ENCODE measurements around the gene ANXA11. TPM values are rescaled to one million over a fixed set of nuclear protein-coding genes. Genes with fewer than 3 reads are reported as not detected.

The ANXA11 gene
- total and polyA plus RNA-seq, 3 donors from 2014 or later = 46.5 to 116 (median 64.0) TPM

- intact Hi-C loops (cut with DNase I; ENCODE audit: low total_unique reads) = loop anchor here (10.0 kb wide), 1 partner anchor 50 kb away; the partner anchor contains the start of gene ANXA11
- H3K36me3 ChIP-seq (ENCODE audit: low read depth, missing control alignments) = no peaks in the 10 kb centered on the region
- H3K4me3 ChIP-seq = no peak overlapping the region
- H3K4me1 ChIP-seq = peaks cover 19% of the 10 kb centered on the region
- no peaks in the 10 kb centered on the region for H3K9me3 ChIP-seq
- H3K27me3 ChIP-seq = no peaks in the 10 kb centered on the region
- WGBS, 2 donors = 56 to 71% methylated on average over 10 of the region's 10 CpGs
- H3K27ac ChIP-seq = peak overlapping the region; percentile 26 to 71
- TF ChIP-seq, protein P1, sequence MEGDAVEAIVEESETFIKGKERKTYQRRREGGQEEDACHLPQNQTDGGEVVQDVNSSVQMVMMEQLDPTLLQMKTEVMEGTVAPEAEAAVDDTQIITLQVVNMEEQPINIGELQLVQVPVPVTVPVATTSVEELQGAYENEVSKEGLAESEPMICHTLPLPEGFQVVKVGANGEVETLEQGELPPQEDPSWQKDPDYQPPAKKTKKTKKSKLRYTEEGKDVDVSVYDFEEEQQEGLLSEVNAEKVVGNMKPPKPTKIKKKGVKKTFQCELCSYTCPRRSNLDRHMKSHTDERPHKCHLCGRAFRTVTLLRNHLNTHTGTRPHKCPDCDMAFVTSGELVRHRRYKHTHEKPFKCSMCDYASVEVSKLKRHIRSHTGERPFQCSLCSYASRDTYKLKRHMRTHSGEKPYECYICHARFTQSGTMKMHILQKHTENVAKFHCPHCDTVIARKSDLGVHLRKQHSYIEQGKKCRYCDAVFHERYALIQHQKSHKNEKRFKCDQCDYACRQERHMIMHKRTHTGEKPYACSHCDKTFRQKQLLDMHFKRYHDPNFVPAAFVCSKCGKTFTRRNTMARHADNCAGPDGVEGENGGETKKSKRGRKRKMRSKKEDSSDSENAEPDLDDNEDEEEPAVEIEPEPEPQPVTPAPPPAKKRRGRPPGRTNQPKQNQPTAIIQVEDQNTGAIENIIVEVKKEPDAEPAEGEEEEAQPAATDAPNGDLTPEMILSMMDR (IDR thresholded peaks at IDR 0.05) = no peak
- no peak for TF ChIP-seq POLR2A (IDR thresholded peaks at IDR 0.05)
- DNase-seq = no peak
Measured at GRCh38 chr10:80154978-80155695, 50.2 kb downstream of the ANXA11 start.

- intact Hi-C loops (cut with DNase I; ENCODE audit: low total_unique reads) = loop anchor here (10.0 kb wide), 1 partner anchor 50 kb away; the partner anchor contains the start of gene ANXA11
- Histone ChIP-seq H3K4me3 (no peak overlapping the region), H3K27ac (peak overlapping the region in 1 of 2 donors; percentile 71), H3K27me3 (no peaks in the 10 kb centered on the region), H3K4me1 (peaks cover 19% of the 10 kb centered on the region), H3K9me3 (no peaks in the 10 kb centered on the region), H3K36me3 (ENCODE audit: low read depth, missing control alignments) (no peaks in the 10 kb centered on the region)
- 90 to 93% methylated on average over 5 of the region's 5 CpGs for WGBS, 2 donors
- DNase-seq = no peak
- TF ChIP-seq POLR2A (IDR thresholded peaks at IDR 0.05) = no peak
- TF ChIP-seq, protein P1 (IDR thresholded peaks at IDR 0.05) = no peak
Measured at GRCh38 chr10:80154626-80154977, 50.7 kb downstream of the ANXA11 start.

DNA sequence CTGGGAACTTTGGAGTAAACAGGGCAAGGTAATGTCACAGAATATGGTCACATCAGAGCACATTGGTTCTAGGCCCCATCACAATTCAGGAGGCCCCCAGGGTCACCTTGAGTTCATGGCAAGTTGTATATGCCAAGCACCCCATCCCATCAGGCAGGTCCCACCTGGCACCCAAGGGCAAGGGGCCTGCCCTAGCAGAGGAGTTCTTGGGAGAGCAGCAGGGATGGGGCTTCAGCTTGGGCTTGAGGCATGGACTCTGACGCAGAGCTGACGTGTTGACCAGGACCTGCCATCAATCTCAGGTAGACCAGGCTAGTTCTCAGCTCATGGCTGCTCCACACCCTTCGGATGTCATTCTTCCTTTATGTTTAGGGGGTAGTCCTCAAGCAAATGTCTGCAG is 51.9 kb downstream of the ANXA11 start:
- TF ChIP-seq, protein P1 (IDR thresholded peaks at IDR 0.05) = no peak
- no peak for TF ChIP-seq POLR2A (IDR thresholded peaks at IDR 0.05)
- 60 to 70% methylated on average over 2 to 3 of the region's 3 CpGs for WGBS, 2 donors
- Histone ChIP-seq H3K36me3 (ENCODE audit: low read depth, missing control alignments) (no peaks in the 10 kb centered on the region), H3K27me3 (no peaks in the 10 kb centered on the region), H3K27ac (no peak overlapping the region), H3K9me3 (no peaks in the 10 kb centered on the region), H3K4me3 (no peak overlapping the region), H3K4me1 (peaks cover 11% of the 10 kb centered on the region)
- intact Hi-C loops (cut with DNase I; ENCODE audit: low total_unique reads) = loop anchor here (10.0 kb wide), 1 partner anchor 51 kb away; the partner anchor contains the start of gene ANXA11
- DNase-seq = no peak

- H3K36me3 ChIP-seq (ENCODE audit: low read depth, missing control alignments) = no peaks in the 10 kb centered on the region
- intact Hi-C loops (cut with DNase I; ENCODE audit: low total_unique reads) = loop anchor here (10.0 kb wide), 1 partner anchor 52 kb away; the partner anchor contains the start of gene ANXA11
- DNase-seq = no peak
- no peak overlapping the region for H3K27ac ChIP-seq
- no peaks in the 10 kb centered on the region for H3K9me3 ChIP-seq
- H3K4me1 ChIP-seq = peaks cover 5% of the 10 kb centered on the region
- H3K4me3 ChIP-seq = no peak overlapping the region
- no peaks in the 10 kb centered on the region for H3K27me3 ChIP-seq
- TF ChIP-seq, protein P1 (IDR thresholded peaks at IDR 0.05) = no peak
- TF ChIP-seq POLR2A (IDR thresholded peaks at IDR 0.05) = no peak
- 89 to 97% methylated on average over 6 of the region's 6 CpGs for WGBS, 2 donors
Measured at GRCh38 chr10:80152820-80153219, 52.5 kb downstream of the ANXA11 start.

Measured in testis (tissue), 3 donors.